Trophoblast cell (in vitro differentiated cells and primary cell): ENCODE results near the gene LRRC3.
A peak's percentile ranks its signal among the peaks of the same experiment; 100 is the strongest.

Source experiments
- DNase-seq, 2 donors: peaks; one replicate each; pipeline ENCODE4 v3.0.0-alpha.2; 2016
- H2AFZ ChIP-seq: 2 replicates; pipeline ENCODE4 v1.6.1; 2013; ENCODE audit warnings: low read length, moderate library complexity, mild to moderate bottlenecking; ENCODE audit not compliant: insufficient read depth, poor library complexity
- H2AK5ac ChIP-seq: 2 replicates; pipeline ENCODE4 v1.6.1; 2013; ENCODE audit warnings: mild to moderate bottlenecking, low read length
- H2BK120ac ChIP-seq: 2 replicates; pipeline ENCODE4 v1.6.1; 2013; ENCODE audit warnings: low read length, mild to moderate bottlenecking, moderate library complexity; ENCODE audit not compliant: insufficient read depth, poor library complexity
- H2BK12ac ChIP-seq: 2 replicates; pipeline ENCODE4 v1.6.1; 2013; ENCODE audit warnings: mild to moderate bottlenecking, low read length, moderate library complexity
- H2BK5ac ChIP-seq: 2 replicates; pipeline ENCODE4 v1.6.1; 2013; ENCODE audit warnings: low read length, low read depth, moderate library complexity, mild to moderate bottlenecking; ENCODE audit not compliant: poor library complexity
- H3K14ac ChIP-seq: 2 replicates; pipeline ENCODE4 v1.6.1; 2013; ENCODE audit warnings: mild to moderate bottlenecking, low read length
- H3K18ac ChIP-seq: 2 replicates; pipeline ENCODE4 v1.6.1; 2013; ENCODE audit warnings: mild to moderate bottlenecking, low read length
- H3K23ac ChIP-seq: 2 replicates; pipeline ENCODE4 v1.6.1; 2013; ENCODE audit warnings: low read length
- H3K27ac ChIP-seq: 2 replicates; pipeline ENCODE4 v1.5.1; 2013; ENCODE audit warnings: low read depth, mild to moderate bottlenecking, inconsistent platforms, low read length, moderate library complexity
- H3K27me3 ChIP-seq: 2 replicates; pipeline ENCODE4 v1.6.1; 2013; ENCODE audit warnings: inconsistent platforms, mild to moderate bottlenecking, low read length, moderate library complexity; ENCODE audit not compliant: insufficient read depth
- H3K36me3 ChIP-seq, 2 experiments: 1 replicate in 1 of 2; 2 replicates in 1 of 2; pipeline ENCODE4 v1.6.1; 2013; ENCODE audit warnings: low read length in 2 of 2, mild to moderate bottlenecking in 2 of 2, moderate library complexity in 1 of 2; ENCODE audit not compliant: insufficient read depth in 2 of 2, control insufficient read depth in 1 of 2
- H3K4ac ChIP-seq: 2 replicates; pipeline ENCODE4 v1.6.1; 2013; ENCODE audit warnings: low read depth, mild to moderate bottlenecking, low read length, moderate library complexity
- H3K4me1 ChIP-seq, 2 experiments: 1 replicate in 1 of 2; 2 replicates in 1 of 2; pipeline ENCODE4 v1.6.1; 2013; ENCODE audit warnings: low read length in 2 of 2, mild to moderate bottlenecking in 2 of 2, moderate library complexity in 1 of 2; ENCODE audit not compliant: insufficient read depth in 2 of 2, control insufficient read depth in 1 of 2
- H3K4me2 ChIP-seq: 2 replicates; pipeline ENCODE4 v1.6.1; 2013; ENCODE audit warnings: inconsistent platforms, mild to moderate bottlenecking, low read length, moderate library complexity
- H3K4me3 ChIP-seq: 2 replicates; pipeline ENCODE4 v1.5.1; 2013; ENCODE audit warnings: mild to moderate bottlenecking, low read depth, low read length, inconsistent platforms
- H3K79me1 ChIP-seq: one replicate; pipeline ENCODE4 v1.6.1; 2013; ENCODE audit warnings: low read length
- H3K79me2 ChIP-seq: 2 replicates; pipeline ENCODE4 v1.6.1; 2013; ENCODE audit warnings: low read length, mild to moderate bottlenecking; ENCODE audit not compliant: control insufficient read depth, insufficient read depth, poor library complexity
- H3K9ac ChIP-seq: 2 replicates; pipeline ENCODE4 v1.6.1; 2013; ENCODE audit warnings: mild to moderate bottlenecking, low read length
- H3K9me3 ChIP-seq: 2 replicates; pipeline ENCODE4 v1.6.1; 2013; ENCODE audit warnings: low read depth, mild to moderate bottlenecking, control low read depth, inconsistent platforms, low read length; ENCODE audit not compliant: insufficient read depth
- H4K12ac ChIP-seq: 2 replicates; pipeline ENCODE4 v1.6.1; 2013; ENCODE audit warnings: low read depth, mild to moderate bottlenecking, low read length, moderate library complexity
- H4K8ac ChIP-seq: 2 replicates; pipeline ENCODE4 v1.6.1; 2013; ENCODE audit warnings: low read depth, mild to moderate bottlenecking, low read length, moderate library complexity
- H4K91ac ChIP-seq: one replicate; pipeline ENCODE4 v1.6.1; 2013; ENCODE audit warnings: low read depth, mild to moderate bottlenecking, low read length, moderate library complexity
- WGBS: extraction: QIAGEN DNeasy Blood & Tissue Kit; methylation state at CpG from one replicate; pipeline ENCODE4 v1.1.7; 2013; ENCODE audit warnings: missing lambda C conversion rate; ENCODE audit not compliant: insufficient read length, insufficient coverage; ENCODE audit errors: extremely low coverage; 5-methylcytosine and 5-hydroxymethylcytosine counted together

LRRC3 gene

DNA sequence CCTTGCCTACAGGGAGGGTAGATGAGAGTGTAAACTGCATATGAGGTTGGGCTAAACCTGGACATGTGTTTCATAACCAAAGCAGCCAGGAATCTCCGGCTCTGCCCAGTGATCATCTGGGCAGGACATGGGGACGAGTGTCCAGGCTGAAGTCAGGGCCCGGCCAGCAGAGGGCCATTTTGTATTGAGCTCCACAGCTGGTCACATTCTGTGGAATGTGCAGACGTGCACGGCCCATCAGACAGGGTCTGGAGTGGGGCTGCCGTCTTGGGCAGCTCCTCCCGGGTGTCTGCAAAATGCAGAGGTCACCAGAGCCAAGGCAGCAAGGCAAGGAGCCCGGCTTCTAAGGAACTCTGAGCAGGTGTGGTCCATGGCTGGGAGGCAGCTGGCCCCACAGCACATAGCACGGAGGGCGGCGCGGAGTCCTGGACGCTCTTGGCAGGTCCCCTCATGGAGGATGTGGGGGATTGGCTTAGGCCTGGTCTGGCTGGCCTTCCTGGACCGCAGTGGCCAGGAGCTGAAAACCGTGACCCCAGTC lies 6.2 kb downstream of the LRRC3 start:
- H4K91ac ChIP-seq, result no peak overlapping the region
- WGBS, result no CpG with 5 or more reads among the region's 15 CpGs
- no peak overlapping the region for H3K4ac ChIP-seq

DNA sequence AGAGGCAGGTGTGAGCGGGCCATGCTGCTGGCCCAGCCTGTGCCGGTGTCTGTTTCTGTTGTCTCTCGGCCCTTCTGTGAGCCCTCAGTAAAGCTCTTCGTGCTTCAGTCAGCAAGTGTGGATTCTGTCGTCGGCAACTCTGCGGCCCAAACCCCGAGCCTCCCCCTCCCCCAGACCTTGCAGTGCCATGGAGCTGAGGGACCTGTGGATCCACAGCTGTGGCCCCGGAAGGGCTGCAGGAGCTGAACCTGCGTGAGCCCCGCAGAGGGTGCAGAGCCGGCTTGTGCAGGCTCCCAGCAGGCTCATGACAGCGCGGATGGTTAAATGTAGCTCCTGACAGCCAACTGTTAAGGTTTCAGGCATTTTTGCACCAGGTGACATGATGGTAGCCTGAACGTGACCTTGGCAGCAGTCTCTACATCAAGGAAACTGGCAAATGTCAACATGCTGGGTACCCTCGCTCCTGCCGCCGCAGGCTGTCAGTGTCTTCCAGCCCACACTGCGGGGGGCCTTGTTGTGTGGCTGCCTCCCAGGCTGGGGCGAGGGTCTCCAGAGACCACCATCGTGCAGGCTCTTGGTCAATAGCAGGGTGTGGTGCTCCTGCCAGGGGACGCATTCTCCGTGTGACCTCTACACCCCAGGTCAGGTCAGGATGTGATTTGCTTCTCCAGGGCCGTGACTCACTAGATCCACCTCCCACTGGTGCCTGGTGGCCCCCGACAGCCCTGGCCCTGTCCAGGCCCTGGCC lies 7.0 kb downstream of the LRRC3 start:
- H4K91ac ChIP-seq, result no peak overlapping the region
- no peak overlapping the region for H3K9ac ChIP-seq
- H4K12ac ChIP-seq, result no peak overlapping the region
- no peak overlapping the region for H2BK12ac ChIP-seq
- H3K18ac ChIP-seq, result no peak overlapping the region
- DNase-seq, result no peak
- no peak overlapping the region for H3K14ac ChIP-seq
- H2AK5ac ChIP-seq, result no peak overlapping the region
- H2AFZ ChIP-seq, result no peak overlapping the region
- H3K36me3 ChIP-seq, result no peaks in the 10 kb centered on the region
- no peak overlapping the region for H2BK5ac ChIP-seq
- H3K79me2 ChIP-seq, result no peaks in the 10 kb centered on the region
- H3K4me2 ChIP-seq, result no peak overlapping the region
- no peaks in the 10 kb centered on the region for H3K79me1 ChIP-seq
- H3K9me3 ChIP-seq, result peaks cover 2% of the 10 kb centered on the region
- H3K23ac ChIP-seq, result no peak overlapping the region
- no peak overlapping the region for H3K27ac ChIP-seq
- no peak overlapping the region for H3K4me3 ChIP-seq
- no peak overlapping the region for H3K4ac ChIP-seq
- no peaks in the 10 kb centered on the region for H3K4me1 ChIP-seq
- no CpG with 5 or more reads among the region's 25 CpGs for WGBS
- H4K8ac ChIP-seq, result no peak overlapping the region
- no peaks in the 10 kb centered on the region for H3K27me3 ChIP-seq
- no peak overlapping the region for H2BK120ac ChIP-seq

More for the DNA sequence above, 6.2 kb downstream of the LRRC3 start:
- Histone ChIP-seq H3K79me2 (no peaks in the 10 kb centered on the region), H3K4me2 (no peak overlapping the region), H3K4me1 (no peaks in the 10 kb centered on the region), H2BK120ac (no peak overlapping the region), H2AK5ac (no peak overlapping the region), H3K27ac (no peak overlapping the region), H3K14ac (no peak overlapping the region), H2AFZ (no peak overlapping the region), H3K23ac (no peak overlapping the region), H2BK12ac (no peak overlapping the region), H4K8ac (no peak overlapping the region), H3K18ac (no peak overlapping the region), H3K36me3 (no peaks in the 10 kb centered on the region), H3K27me3 (no peaks in the 10 kb centered on the region), H4K12ac (no peak overlapping the region), H3K9ac (no peak overlapping the region), H3K79me1 (no peaks in the 10 kb centered on the region), H2BK5ac (no peak overlapping the region), H3K9me3 (peaks cover 2% of the 10 kb centered on the region), H3K4me3 (no peak overlapping the region)
- peak; percentile 13 to 62 for DNase-seq

GRCh38 chr21:44462834-44463200 lies 7.5 kb downstream of the LRRC3 start:
- H3K27me3 ChIP-seq, result no peaks in the 10 kb centered on the region
- H3K79me1 ChIP-seq, result no peaks in the 10 kb centered on the region
- no peak overlapping the region for H4K12ac ChIP-seq
- no peak overlapping the region for H3K23ac ChIP-seq
- H3K9ac ChIP-seq, result no peak overlapping the region
- H4K91ac ChIP-seq, result no peak overlapping the region
- H4K8ac ChIP-seq, result no peak overlapping the region
- H2BK120ac ChIP-seq, result no peak overlapping the region
- WGBS, result no CpG with 5 or more reads among the region's 11 CpGs
- no peak overlapping the region for H2BK12ac ChIP-seq
- no peak overlapping the region for H3K14ac ChIP-seq
- H2AK5ac ChIP-seq, result no peak overlapping the region
- H3K9me3 ChIP-seq, result peaks cover 2% of the 10 kb centered on the region
- DNase-seq, result no peak
- no peak overlapping the region for H3K18ac ChIP-seq
- no peaks in the 10 kb centered on the region for H3K4me1 ChIP-seq
- no peak overlapping the region for H3K4ac ChIP-seq
- H3K79me2 ChIP-seq, result no peaks in the 10 kb centered on the region
- H3K36me3 ChIP-seq, result no peaks in the 10 kb centered on the region
- H2BK5ac ChIP-seq, result no peak overlapping the region
- H3K4me2 ChIP-seq, result no peak overlapping the region
- H3K4me3 ChIP-seq, result no peak overlapping the region
- H3K27ac ChIP-seq, result no peak overlapping the region
- no peak overlapping the region for H2AFZ ChIP-seq

DNA sequence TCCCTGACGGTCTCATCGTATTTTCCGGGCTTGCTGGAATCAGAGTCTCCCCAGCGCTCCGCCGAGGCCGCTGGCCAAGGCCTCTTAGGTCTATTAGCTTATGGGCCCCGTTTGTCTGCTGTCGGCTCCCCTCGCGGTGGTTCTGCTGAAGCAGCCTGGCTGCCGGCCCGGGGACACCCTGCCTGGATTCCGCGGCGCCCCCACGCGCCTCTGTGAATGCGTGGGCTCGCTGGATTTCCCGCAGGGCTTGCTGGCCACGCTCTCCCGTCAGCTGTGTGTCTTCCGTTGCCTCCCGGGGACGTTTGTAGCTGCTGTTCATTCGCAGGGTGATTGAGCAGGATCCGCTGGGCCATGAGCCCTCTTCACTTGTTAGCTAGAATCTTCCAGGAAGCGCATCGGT lies 8.4 kb downstream of the LRRC3 start:
- no peak overlapping the region for H3K14ac ChIP-seq
- H3K18ac ChIP-seq, result no peak overlapping the region
- no peak overlapping the region for H2BK12ac ChIP-seq
- no peak overlapping the region for H2AK5ac ChIP-seq
- H4K12ac ChIP-seq, result no peak overlapping the region
- H3K4me1 ChIP-seq, result no peaks in the 10 kb centered on the region
- H2BK120ac ChIP-seq, result no peak overlapping the region
- no peak overlapping the region for H3K27ac ChIP-seq
- no peak overlapping the region for H2BK5ac ChIP-seq
- no peaks in the 10 kb centered on the region for H3K79me2 ChIP-seq
- no peak overlapping the region for H3K4ac ChIP-seq
- WGBS, result no CpG with 5 or more reads among the region's 30 CpGs
- no peak for DNase-seq
- H3K9me3 ChIP-seq, result peaks cover 2% of the 10 kb centered on the region
- no peak overlapping the region for H2AFZ ChIP-seq
- no peaks in the 10 kb centered on the region for H3K36me3 ChIP-seq
- no peak overlapping the region for H3K23ac ChIP-seq
- no peak overlapping the region for H3K4me2 ChIP-seq
- no peaks in the 10 kb centered on the region for H3K27me3 ChIP-seq
- H3K4me3 ChIP-seq, result no peak overlapping the region
- H4K91ac ChIP-seq, result no peak overlapping the region
- no peak overlapping the region for H4K8ac ChIP-seq
- H3K79me1 ChIP-seq, result no peaks in the 10 kb centered on the region
- H3K9ac ChIP-seq, result no peak overlapping the region
